Stomach (tissue), 4 donors: ENCODE results near the gene WWC1.

ENCODE experiments used
- POLR2A ChIP-seq, 4 donors: fragments of 450-650 bp; IDR thresholded peaks; one replicate each; pipeline ENCODE4 v1.6.1; 2016; ENCODE audit warnings: antibody characterized with exemption in 4 of 4, control low read depth in 2 of 4, mild to moderate bottlenecking in 1 of 4, moderate library complexity in 1 of 4
- POLR2AphosphoS5 ChIP-seq, 3 donors: sonication (generic); formaldehyde crosslinking; IDR thresholded peaks; one replicate each; pipeline ENCODE4 v1.6.1; 2016; ENCODE audit warnings: antibody characterized with exemption in 3 of 3
- TF ChIP-seq, protein P1 (sequence below), 7 experiments: fragments of 450-650 bp in 4 of 7; fragments of 200-600 bp in 3 of 7; sonication (generic) in 3 of 7; IDR thresholded peaks; one replicate each; pipeline ENCODE4 v1.5.1; 2016 to 2019; ENCODE audit warnings: antibody characterized with exemption in 7 of 7, control low read depth in 2 of 7, mild to moderate bottlenecking in 1 of 7

DNA sequence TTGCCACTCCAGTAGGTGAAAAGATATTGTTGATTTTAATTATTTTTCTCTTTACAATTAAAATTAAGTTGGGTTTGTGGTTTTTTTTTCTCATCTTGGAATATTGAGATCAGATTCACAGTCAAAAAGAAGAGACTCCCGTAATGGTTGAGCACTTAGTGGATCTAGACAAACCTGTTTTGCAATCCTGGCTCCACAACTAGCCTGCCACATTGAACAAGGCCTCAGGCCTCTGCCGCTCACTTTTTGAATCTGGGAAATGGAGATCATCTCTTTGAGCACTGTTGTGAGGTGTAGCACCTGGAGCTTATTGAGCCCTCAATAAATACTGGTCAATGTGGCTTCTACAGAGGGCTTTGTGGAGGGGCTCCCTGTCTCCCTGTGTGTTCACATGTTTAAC is 157.7 kb downstream of the WWC1 start:
- TF ChIP-seq, protein P1, sequence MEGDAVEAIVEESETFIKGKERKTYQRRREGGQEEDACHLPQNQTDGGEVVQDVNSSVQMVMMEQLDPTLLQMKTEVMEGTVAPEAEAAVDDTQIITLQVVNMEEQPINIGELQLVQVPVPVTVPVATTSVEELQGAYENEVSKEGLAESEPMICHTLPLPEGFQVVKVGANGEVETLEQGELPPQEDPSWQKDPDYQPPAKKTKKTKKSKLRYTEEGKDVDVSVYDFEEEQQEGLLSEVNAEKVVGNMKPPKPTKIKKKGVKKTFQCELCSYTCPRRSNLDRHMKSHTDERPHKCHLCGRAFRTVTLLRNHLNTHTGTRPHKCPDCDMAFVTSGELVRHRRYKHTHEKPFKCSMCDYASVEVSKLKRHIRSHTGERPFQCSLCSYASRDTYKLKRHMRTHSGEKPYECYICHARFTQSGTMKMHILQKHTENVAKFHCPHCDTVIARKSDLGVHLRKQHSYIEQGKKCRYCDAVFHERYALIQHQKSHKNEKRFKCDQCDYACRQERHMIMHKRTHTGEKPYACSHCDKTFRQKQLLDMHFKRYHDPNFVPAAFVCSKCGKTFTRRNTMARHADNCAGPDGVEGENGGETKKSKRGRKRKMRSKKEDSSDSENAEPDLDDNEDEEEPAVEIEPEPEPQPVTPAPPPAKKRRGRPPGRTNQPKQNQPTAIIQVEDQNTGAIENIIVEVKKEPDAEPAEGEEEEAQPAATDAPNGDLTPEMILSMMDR (IDR thresholded peaks at IDR 0.05) = no peak
- no peak for TF ChIP-seq POLR2A (IDR thresholded peaks at IDR 0.05)
- TF ChIP-seq POLR2AphosphoS5 (IDR thresholded peaks at IDR 0.05) = no peak
